Thoracic aorta endothelial cell (primary cell): ENCODE results near the gene SAMD4B. TPM values are rescaled to one million over a fixed set of nuclear protein-coding genes. Genes with fewer than 3 reads are reported as not detected.

Experiments used
- small RNA-seq: library from RNA; depleted of rRNA; stranded (forward); fragments of <200 nt; gene quantifications from one replicate; pipeline ENCODE3, GENCODE V24; 2012
- total RNA-seq: library from RNA; depleted of rRNA; stranded (reverse); fragments of >200 nt; gene quantifications from 2 replicates; pipeline ENCODE4 v1.2.3, GENCODE V29; 2012

Gene SAMD4B
- 36.8 and 59.8 TPM in 2 replicates for total RNA-seq

GRCh38 chr19:39341719-39342604 is at the start of gene SAMD4B:
SAMD4B (plus strand) TSS chr19:39342421; CDS start chr19:39356894, 14,473 bp downstream.

GRCh38 chr19:39296055-39296645 is 46.1 kb upstream of the SAMD4B start, which contains the start of gene IFNL1:
IFNL1 (plus strand) TSS chr19:39296407; CDS start chr19:39296422, 15 bp downstream.

GRCh38 chr19:39390751-39391437 is 48.7 kb downstream of the SAMD4B start, which contains the start of the genes MED29 and PAF1:
MED29 (plus strand) TSS chr19:39391378; CDS start chr19:39391423, 45 bp downstream.
PAF1 (minus strand) TSS chr19:39391106; CDS start chr19:39390864, 242 bp downstream.

GRCh38 chr19:39406656-39407409 is 64.6 kb downstream of the SAMD4B start, which contains the start of gene ZFP36:
ZFP36 (plus strand) TSS chr19:39406847; CDS start chr19:39406905, 58 bp downstream.

GRCh38 chr19:39412100-39412866 is 70.1 kb downstream of the SAMD4B start, which contains the start of gene PLEKHG2:
PLEKHG2 (plus strand) TSS chr19:39412669; CDS start chr19:39414087, 1,418 bp downstream.

Small RNAs within 50 kb of the gene (small RNA-seq; reads per million reads assigned to genes)
- gene AC011445.2 (not detected), gene MIR4530 (not detected), gene RN7SL566P (not detected)

Other genes starting within 250 kb of the SAMD4B start
- gene PAK4, start 216.6 kb upstream of the SAMD4B start, total RNA-seq = 13.7 and 19.0 TPM in 2 replicates
- gene NCCRP1, start 145.5 kb upstream of the SAMD4B start, total RNA-seq = not detected in 2 replicates
- gene SYCN, start 138.2 kb upstream of the SAMD4B start, total RNA-seq = not detected in 2 replicates
- gene IFNL3, start 97.4 kb upstream of the SAMD4B start, total RNA-seq = not detected in 2 replicates
- gene IFNL4, start 93.6 kb upstream of the SAMD4B start, total RNA-seq = not detected in 2 replicates
- not detected in 2 replicates for gene IFNL2, start 74.0 kb upstream of the SAMD4B start, total RNA-seq
- not detected in 2 replicates for gene IFNL1, start 46.0 kb upstream of the SAMD4B start, total RNA-seq
- gene LRFN1, start 21.6 kb upstream of the SAMD4B start, total RNA-seq = 0.27 and 0.43 TPM in 2 replicates
- 23.1 and 41.3 TPM in 2 replicates for gene GMFG, start 6.4 kb upstream of the SAMD4B start, total RNA-seq
- gene PAF1, start 48.7 kb downstream of the SAMD4B start, total RNA-seq = 28.9 and 33.6 TPM in 2 replicates
- gene MED29, start 49.0 kb downstream of the SAMD4B start, total RNA-seq = 17.4 and 19.6 TPM in 2 replicates
- 2.5 and 3.2 TPM in 2 replicates for gene ZFP36, start 64.4 kb downstream of the SAMD4B start, total RNA-seq
- gene PLEKHG2, start 70.2 kb downstream of the SAMD4B start, total RNA-seq = 20.9 and 27.1 TPM in 2 replicates
- 132 and 183 TPM in 2 replicates for gene RPS16, start 93.5 kb downstream of the SAMD4B start, total RNA-seq
- 91.4 and 117 TPM in 2 replicates for gene SUPT5H, start 103.2 kb downstream of the SAMD4B start, total RNA-seq
- gene TIMM50, start 138.4 kb downstream of the SAMD4B start, total RNA-seq = 69.2 and 79.4 TPM in 2 replicates
- gene DLL3, start 156.5 kb downstream of the SAMD4B start, total RNA-seq = 0.43 and 0.66 TPM in 2 replicates
- not detected in 2 replicates for gene SELENOV, start 172.7 kb downstream of the SAMD4B start, total RNA-seq
- 3.2 and 4.4 TPM in 2 replicates for gene EID2B, start 190.4 kb downstream of the SAMD4B start, total RNA-seq
- gene EID2, start 197.7 kb downstream of the SAMD4B start, total RNA-seq = 10.8 and 13.1 TPM in 2 replicates